ENCODE measurements around the gene SLC6A19.

GRCh38 chr5:1214936-1215220, 13.5 kb downstream of the SLC6A19 start:
- TF ChIP-seq, protein P1, sequence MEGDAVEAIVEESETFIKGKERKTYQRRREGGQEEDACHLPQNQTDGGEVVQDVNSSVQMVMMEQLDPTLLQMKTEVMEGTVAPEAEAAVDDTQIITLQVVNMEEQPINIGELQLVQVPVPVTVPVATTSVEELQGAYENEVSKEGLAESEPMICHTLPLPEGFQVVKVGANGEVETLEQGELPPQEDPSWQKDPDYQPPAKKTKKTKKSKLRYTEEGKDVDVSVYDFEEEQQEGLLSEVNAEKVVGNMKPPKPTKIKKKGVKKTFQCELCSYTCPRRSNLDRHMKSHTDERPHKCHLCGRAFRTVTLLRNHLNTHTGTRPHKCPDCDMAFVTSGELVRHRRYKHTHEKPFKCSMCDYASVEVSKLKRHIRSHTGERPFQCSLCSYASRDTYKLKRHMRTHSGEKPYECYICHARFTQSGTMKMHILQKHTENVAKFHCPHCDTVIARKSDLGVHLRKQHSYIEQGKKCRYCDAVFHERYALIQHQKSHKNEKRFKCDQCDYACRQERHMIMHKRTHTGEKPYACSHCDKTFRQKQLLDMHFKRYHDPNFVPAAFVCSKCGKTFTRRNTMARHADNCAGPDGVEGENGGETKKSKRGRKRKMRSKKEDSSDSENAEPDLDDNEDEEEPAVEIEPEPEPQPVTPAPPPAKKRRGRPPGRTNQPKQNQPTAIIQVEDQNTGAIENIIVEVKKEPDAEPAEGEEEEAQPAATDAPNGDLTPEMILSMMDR (IDR thresholded peaks at IDR 0.05), result no peak
- TF ChIP-seq POLR2AphosphoS5 (IDR thresholded peaks at IDR 0.05; ENCODE audit: low read depth, low read length) (no peak), TEAD4 (IDR thresholded peaks at IDR 0.05; ENCODE audit: borderline replicate concordance, insufficient read depth) (no peak), EZH2phosphoT487 (IDR thresholded peaks at IDR 0.05; ENCODE audit: borderline replicate concordance, low read depth) (no peak), SIN3A (IDR thresholded peaks at IDR 0.05; ENCODE audit: borderline replicate concordance, low read depth, low read length) (no peak), FOSL2 (IDR thresholded peaks at IDR 0.05; ENCODE audit: borderline replicate concordance, low read depth) (no peak), GATA2 (CRISPR knock-in tag; IDR thresholded peaks at IDR 0.05) (no peak), SMC3 (IDR thresholded peaks at IDR 0.05; ENCODE audit: low read depth, low read length) (no peak), NRF1 (IDR thresholded peaks at IDR 0.05; ENCODE audit: low read depth, low read length) (no peak), RAD21 (IDR thresholded peaks at IDR 0.05; ENCODE audit: low read length) (no peak)

Data from SK-N-SH (cell line).